ENCODE measurements around the gene GPT2. TPM values are rescaled to one million over a fixed set of nuclear protein-coding genes. Genes with fewer than 3 reads are reported as not detected.

Gene GPT2
- total RNA-seq, 1 donor from 2014 or later: 21.6 TPM

GRCh38 chr16:46891910-46892309, 7.7 kb downstream of the GPT2 start:
- Histone ChIP-seq H2AFZ (replicated peaks) (no peak overlapping the region), H3K9ac (no peak overlapping the region), H4K20me1 (ENCODE audit: low read depth) (peaks cover 60% of the 10 kb centered on the region), H3K36me3 (peaks cover 6% of the 10 kb centered on the region), H3K27me3 (no peaks in the 10 kb centered on the region), H3K4me2 (no peak overlapping the region), H3K27ac (no peak overlapping the region), H3K9me3 (ENCODE audit: low read depth) (no peaks in the 10 kb centered on the region), H3K79me2 (ENCODE audit: low read depth) (peaks cover 99% of the 10 kb centered on the region), H3F3A (ENCODE audit: low read depth) (no peaks in the 10 kb centered on the region), H3K4me1 (no peaks in the 10 kb centered on the region), H3K4me3 (no peak overlapping the region)
- TF ChIP-seq EZH2 (IDR thresholded peaks at IDR 0.05) (no peak), CTCF (IDR thresholded peaks at IDR 0.05) (no peak), EZH2phosphoT487 (IDR thresholded peaks at IDR 0.05) (no peak)
- DNase-seq (ENCODE audit: low spot score): no peak
- Mint-ChIP-seq H3K4me3 (no peak overlapping the region), H3K27ac (no peak overlapping the region), H3K36me3 (peaks cover 10% of the 10 kb centered on the region), H3K27me3 (ENCODE audit: insufficient read depth, low read depth) (peaks cover 3% of the 10 kb centered on the region), H3K9me3 (no peaks in the 10 kb centered on the region), H3K4me1 (peaks cover 15% of the 10 kb centered on the region)

- H3K9ac ChIP-seq: no peak overlapping the region
- H3K27me3 Mint-ChIP-seq (ENCODE audit: insufficient read depth, low read depth): peaks cover 3% of the 10 kb centered on the region
- no peaks in the 10 kb centered on the region for H3K9me3 Mint-ChIP-seq
- H3K4me3 ChIP-seq: no peak overlapping the region
- no peaks in the 10 kb centered on the region for H3K4me1 ChIP-seq
- no peak for TF ChIP-seq CTCF (IDR thresholded peaks at IDR 0.05)
- TF ChIP-seq EZH2 (IDR thresholded peaks at IDR 0.05): no peak
- no peak for TF ChIP-seq EZH2phosphoT487 (IDR thresholded peaks at IDR 0.05)
- H3K36me3 Mint-ChIP-seq: peaks cover 10% of the 10 kb centered on the region
- no peak overlapping the region for H3K27ac ChIP-seq
- no peaks in the 10 kb centered on the region for H3F3A ChIP-seq (ENCODE audit: low read depth)
- H4K20me1 ChIP-seq (ENCODE audit: low read depth): peaks cover 54% of the 10 kb centered on the region
- no peaks in the 10 kb centered on the region for H3K9me3 ChIP-seq (ENCODE audit: low read depth)
- peaks cover 6% of the 10 kb centered on the region for H3K36me3 ChIP-seq
- peaks cover 87% of the 10 kb centered on the region for H3K79me2 ChIP-seq (ENCODE audit: low read depth)
- H2AFZ ChIP-seq (replicated peaks): no peak overlapping the region
- no peak overlapping the region for H3K4me3 Mint-ChIP-seq
- H3K27ac Mint-ChIP-seq: no peak overlapping the region
- no peaks in the 10 kb centered on the region for H3K27me3 ChIP-seq
- no peak for DNase-seq (ENCODE audit: low spot score)
- H3K4me1 Mint-ChIP-seq: peaks cover 18% of the 10 kb centered on the region
- no peak overlapping the region for H3K4me2 ChIP-seq
Measured at GRCh38 chr16:46894036-46894672, 10.0 kb downstream of the GPT2 start.

GRCh38 chr16:46895399-46896313, 11.5 kb downstream of the GPT2 start:
- peaks cover 72% of the 10 kb centered on the region for H3K79me2 ChIP-seq (ENCODE audit: low read depth)
- Mint-ChIP-seq H3K27me3 (ENCODE audit: insufficient read depth, low read depth) (peaks cover 3% of the 10 kb centered on the region), H3K36me3 (peaks cover 10% of the 10 kb centered on the region)

More at GRCh38 chr16:46895399-46896313, 11.5 kb downstream of the GPT2 start:
- peak overlapping the region; percentile 39 for H3K4me3 Mint-ChIP-seq
- H3F3A ChIP-seq (ENCODE audit: low read depth): no peaks in the 10 kb centered on the region
- no peaks in the 10 kb centered on the region for H3K4me1 ChIP-seq
- H3K27me3 ChIP-seq: no peaks in the 10 kb centered on the region
- no peak overlapping the region for H3K4me2 ChIP-seq
- peaks cover 6% of the 10 kb centered on the region for H3K36me3 ChIP-seq
- DNase-seq (ENCODE audit: low spot score): no peak
- peaks cover 18% of the 10 kb centered on the region for H3K4me1 Mint-ChIP-seq
- H3K27ac ChIP-seq: no peak overlapping the region
- TF ChIP-seq CTCF (IDR thresholded peaks at IDR 0.05): no peak
- TF ChIP-seq EZH2phosphoT487 (IDR thresholded peaks at IDR 0.05): no peak
- no peak for TF ChIP-seq EZH2 (IDR thresholded peaks at IDR 0.05)
- no peak overlapping the region for H2AFZ ChIP-seq (replicated peaks)
- peaks cover 48% of the 10 kb centered on the region for H4K20me1 ChIP-seq (ENCODE audit: low read depth)
- H3K9me3 Mint-ChIP-seq: no peaks in the 10 kb centered on the region
- H3K4me3 ChIP-seq: no peak overlapping the region
- H3K27ac Mint-ChIP-seq: peak overlapping the region; percentile 21
- no peak overlapping the region for H3K9ac ChIP-seq
- H3K9me3 ChIP-seq (ENCODE audit: low read depth): no peaks in the 10 kb centered on the region

Data from neural progenitor cell (in vitro differentiated cells).